Liver (tissue), 9 donors: ENCODE measurements around the gene LPP. TPM values are rescaled to one million over a fixed set of nuclear protein-coding genes. Genes with fewer than 3 reads are reported as not detected.

Experiments
- DNase-seq: peaks from one replicate; pipeline ENCODE4 v3.0.0-alpha.2; 2017; ENCODE audit warnings: low spot score
- H3K27ac ChIP-seq, 2 donors: one replicate each; pipeline ENCODE4 v1.7.0; 2013; ENCODE audit warnings: inconsistent platforms in 2 of 2, low read length in 2 of 2, control low read depth in 1 of 2, low read depth in 1 of 2, mild to moderate bottlenecking in 1 of 2
- H3K27me3 ChIP-seq, 4 donors: one replicate each; pipeline versions ENCODE4 v1.6.1 to v1.7.0; 2013; ENCODE audit warnings: low read length in 3 of 4, inconsistent platforms in 1 of 4, mild to moderate bottlenecking in 1 of 4, moderate library complexity in 1 of 4; ENCODE audit not compliant: control insufficient read depth in 4 of 4, insufficient read depth in 4 of 4
- H3K36me3 ChIP-seq, 4 donors: one replicate each; pipeline versions ENCODE4 v1.6.1 to v1.7.0; 2013; ENCODE audit warnings: low read length in 3 of 4, mild to moderate bottlenecking in 3 of 4, low read depth in 1 of 4, moderate library complexity in 1 of 4; ENCODE audit not compliant: control insufficient read depth in 4 of 4, insufficient read depth in 3 of 4
- H3K4me1 ChIP-seq, 4 donors: one replicate each; pipeline versions ENCODE4 v1.6.1 to v1.7.0; 2013; ENCODE audit warnings: low read length in 3 of 4, mild to moderate bottlenecking in 3 of 4, moderate library complexity in 1 of 4; ENCODE audit not compliant: control insufficient read depth in 4 of 4, insufficient read depth in 4 of 4
- H3K4me3 ChIP-seq, 3 donors: one replicate each; pipeline versions ENCODE4 v1.6.1 to v1.7.0; 2013; ENCODE audit warnings: low read length in 3 of 3, control low read depth in 1 of 3, low read depth in 1 of 3, mild to moderate bottlenecking in 1 of 3
- H3K9ac ChIP-seq, 2 donors: one replicate each; pipeline ENCODE4 v1.7.0; 2013; ENCODE audit warnings: low read length in 2 of 2, mild to moderate bottlenecking in 2 of 2, moderate library complexity in 2 of 2, control low read depth in 1 of 2, low read depth in 1 of 2
- H3K9me3 ChIP-seq, 4 donors: one replicate each; pipeline versions ENCODE4 v1.6.1 to v1.7.0; 2013; ENCODE audit warnings: low read length in 3 of 4; ENCODE audit not compliant: control insufficient read depth in 4 of 4
- ATF3 ChIP-seq: IDR thresholded peaks from 2 replicates; pipeline ENCODE4 v1.6.1; 2016; ENCODE audit warnings: antibody characterized with exemption
- CTCF ChIP-seq: fragments of 150-350 bp; IDR thresholded peaks from 2 replicates; pipeline ENCODE4 v1.5.1; 2017; ENCODE audit warnings: improper control_type of control experiment, low read depth, low read length; ENCODE audit not compliant: missing input control
- EGR1 ChIP-seq, 2 donors: IDR thresholded peaks; 2 replicates each; pipeline ENCODE4 v1.6.1; 2016 to 2018; ENCODE audit warnings: antibody characterized with exemption in 2 of 2, low read depth in 2 of 2
- FOXA1 ChIP-seq: IDR thresholded peaks from 2 replicates; pipeline ENCODE4 v1.6.1; 2016; ENCODE audit warnings: antibody characterized with exemption
- FOXA2 ChIP-seq: IDR thresholded peaks from 2 replicates; pipeline ENCODE4 v1.6.1; 2016; ENCODE audit warnings: antibody characterized with exemption
- GABPA ChIP-seq, 2 donors: IDR thresholded peaks in 1 of 2; conservative IDR thresholded peaks in 1 of 2; 2 replicates each; pipeline ENCODE4 v1.6.1; 2016; ENCODE audit warnings: antibody characterized with exemption in 2 of 2, mild to moderate bottlenecking in 1 of 2, moderate library complexity in 1 of 2
- HNF4A ChIP-seq, 2 donors: conservative IDR thresholded peaks; 2 replicates each; pipeline ENCODE4 v1.6.1; 2016; ENCODE audit warnings: antibody characterized with exemption in 2 of 2, mild to moderate bottlenecking in 2 of 2
- JUND ChIP-seq, 2 donors: IDR thresholded peaks; 2 replicates each; pipeline ENCODE4 v1.6.1; 2016; ENCODE audit warnings: antibody characterized with exemption in 2 of 2
- NR2F2 ChIP-seq: IDR thresholded peaks from 2 replicates; pipeline ENCODE4 v1.6.1; 2016; ENCODE audit warnings: antibody characterized with exemption
- RAD21 ChIP-seq, 2 donors: IDR thresholded peaks; 2 replicates each; pipeline ENCODE4 v1.6.1; 2016; ENCODE audit warnings: antibody characterized with exemption in 2 of 2, mild to moderate bottlenecking in 2 of 2
- TAF1 ChIP-seq: conservative IDR thresholded peaks from 2 replicates; pipeline ENCODE4 v1.6.1; 2016; ENCODE audit warnings: antibody characterized with exemption, mild to moderate bottlenecking
- YY1 ChIP-seq: IDR thresholded peaks from 2 replicates; pipeline ENCODE4 v1.6.1; 2016; ENCODE audit warnings: antibody characterized with exemption, mild to moderate bottlenecking
- WGBS: extraction: QIAGEN DNeasy Blood & Tissue Kit; methylation state at CpG from one replicate; pipeline ENCODE4 v1.1.7; 2013; 5-methylcytosine and 5-hydroxymethylcytosine counted together
- polyA plus RNA-seq, 2 donors: library from polyadenylated mRNA; stranded (reverse) in 1 of 2; unstranded in 1 of 2; fragments of 200-250 nt in 1 of 2; fragments of >200 nt in 1 of 2; fragmentation: Nextera tagmentation in 1 of 2; extraction: Ambion mirVana in 1 of 2; gene quantifications; one replicate each; pipeline versions ENCODE4 v1.2.1 to v1.2.3, GENCODE V29; 2013 to 2015
- total RNA-seq, 2 donors: library from RNA; depleted of rRNA; stranded (reverse); fragments of >200 nt; gene quantifications; one replicate each; pipeline ENCODE4 v1.2.3, GENCODE V29; 2014
- TF ChIP-seq, protein P1 (sequence below): IDR thresholded peaks from 2 replicates; pipeline ENCODE4 v1.6.1; 2016; ENCODE audit warnings: antibody characterized with exemption
- TF ChIP-seq, protein P2 (sequence below): IDR thresholded peaks from 2 replicates; pipeline ENCODE4 v1.6.1; 2016; ENCODE audit warnings: antibody characterized with exemption, mild to moderate bottlenecking
- donor health status: healthy.
- donor health status: healthy.
- donor health status: healthy.
- donor health status: healthy.
- donor health status: healthy.

The LPP gene
- total and polyA plus RNA-seq, 4 donors: 3.3 to 53.7 (median 28.2) TPM

DNA sequence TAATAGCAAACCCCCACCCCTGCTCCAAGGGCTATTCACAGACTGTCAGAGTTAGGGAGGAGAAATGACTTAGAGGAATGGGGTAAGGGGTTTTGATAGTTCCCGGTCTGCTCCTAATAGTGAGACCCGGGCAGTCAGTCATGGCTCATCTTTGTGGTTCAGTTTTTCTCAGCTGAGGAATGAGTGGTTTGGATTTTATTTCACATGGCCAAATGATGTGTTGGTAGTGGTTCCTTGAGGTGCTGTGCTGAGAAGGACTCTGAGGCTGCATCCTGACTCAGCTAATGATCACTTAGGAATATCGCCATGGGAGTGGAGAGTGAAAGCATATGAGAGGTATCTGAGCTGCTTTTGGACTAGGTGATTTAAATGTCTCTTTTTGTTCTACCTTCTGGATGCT, 80.2 kb downstream of the LPP start (continued):
- no peak for TF ChIP-seq HNF4A (conservative IDR thresholded peaks at IDR 0.05)

DNA sequence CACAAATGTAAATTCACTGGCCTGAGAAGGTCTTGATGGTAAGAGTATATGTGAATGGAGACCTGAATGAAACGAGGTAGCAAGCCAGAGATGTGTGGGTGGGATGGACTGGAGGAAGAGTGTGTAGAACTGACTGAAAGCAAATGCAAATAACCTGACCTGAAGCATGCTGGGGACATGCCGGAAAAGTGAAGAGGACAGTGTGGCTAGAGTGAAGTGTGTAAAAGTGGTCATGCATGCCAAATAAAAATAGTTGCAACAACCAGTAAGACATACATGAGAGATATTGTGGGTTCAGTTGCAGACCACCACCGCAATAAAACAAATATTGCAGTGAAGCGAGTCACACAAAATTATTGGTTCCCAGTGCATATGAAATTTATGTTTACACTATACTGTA, 82.3 kb downstream of the LPP start:
- no peak for DNase-seq
- Histone ChIP-seq H3K4me3 (no peak overlapping the region), H3K9me3 (no peaks in the 10 kb centered on the region), H3K4me1 (peaks cover 0 to 13% (median 5%) of the 10 kb centered on the region in 4 donors), H3K9ac (no peak overlapping the region), H3K27ac (no peak overlapping the region), H3K36me3 (peaks cover 0 to 3% (median 0%) of the 10 kb centered on the region in 4 donors), H3K27me3 (no peaks in the 10 kb centered on the region)
- no peak for TF ChIP-seq EGR1 (IDR thresholded peaks at IDR 0.05; ENCODE audit: low read depth in 2 of 2)
- no peak for TF ChIP-seq FOXA1
- TF ChIP-seq JUND (IDR thresholded peaks at IDR 0.05): no peak
- TF ChIP-seq RAD21 (IDR thresholded peaks at IDR 0.05): no peak
- no peak for TF ChIP-seq TAF1
- no peak for TF ChIP-seq ATF3
- TF ChIP-seq, protein P1, sequence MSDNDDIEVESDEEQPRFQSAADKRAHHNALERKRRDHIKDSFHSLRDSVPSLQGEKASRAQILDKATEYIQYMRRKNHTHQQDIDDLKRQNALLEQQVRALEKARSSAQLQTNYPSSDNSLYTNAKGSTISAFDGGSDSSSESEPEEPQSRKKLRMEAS: no peak
- no peak for TF ChIP-seq YY1
- TF ChIP-seq GABPA (IDR thresholded peaks at IDR 0.05 in 1 of 2, conservative IDR thresholded peaks at IDR 0.05 in 1 of 2): no peak
- no peak for TF ChIP-seq FOXA2
- TF ChIP-seq CTCF: no peak
- TF ChIP-seq, protein P2, sequence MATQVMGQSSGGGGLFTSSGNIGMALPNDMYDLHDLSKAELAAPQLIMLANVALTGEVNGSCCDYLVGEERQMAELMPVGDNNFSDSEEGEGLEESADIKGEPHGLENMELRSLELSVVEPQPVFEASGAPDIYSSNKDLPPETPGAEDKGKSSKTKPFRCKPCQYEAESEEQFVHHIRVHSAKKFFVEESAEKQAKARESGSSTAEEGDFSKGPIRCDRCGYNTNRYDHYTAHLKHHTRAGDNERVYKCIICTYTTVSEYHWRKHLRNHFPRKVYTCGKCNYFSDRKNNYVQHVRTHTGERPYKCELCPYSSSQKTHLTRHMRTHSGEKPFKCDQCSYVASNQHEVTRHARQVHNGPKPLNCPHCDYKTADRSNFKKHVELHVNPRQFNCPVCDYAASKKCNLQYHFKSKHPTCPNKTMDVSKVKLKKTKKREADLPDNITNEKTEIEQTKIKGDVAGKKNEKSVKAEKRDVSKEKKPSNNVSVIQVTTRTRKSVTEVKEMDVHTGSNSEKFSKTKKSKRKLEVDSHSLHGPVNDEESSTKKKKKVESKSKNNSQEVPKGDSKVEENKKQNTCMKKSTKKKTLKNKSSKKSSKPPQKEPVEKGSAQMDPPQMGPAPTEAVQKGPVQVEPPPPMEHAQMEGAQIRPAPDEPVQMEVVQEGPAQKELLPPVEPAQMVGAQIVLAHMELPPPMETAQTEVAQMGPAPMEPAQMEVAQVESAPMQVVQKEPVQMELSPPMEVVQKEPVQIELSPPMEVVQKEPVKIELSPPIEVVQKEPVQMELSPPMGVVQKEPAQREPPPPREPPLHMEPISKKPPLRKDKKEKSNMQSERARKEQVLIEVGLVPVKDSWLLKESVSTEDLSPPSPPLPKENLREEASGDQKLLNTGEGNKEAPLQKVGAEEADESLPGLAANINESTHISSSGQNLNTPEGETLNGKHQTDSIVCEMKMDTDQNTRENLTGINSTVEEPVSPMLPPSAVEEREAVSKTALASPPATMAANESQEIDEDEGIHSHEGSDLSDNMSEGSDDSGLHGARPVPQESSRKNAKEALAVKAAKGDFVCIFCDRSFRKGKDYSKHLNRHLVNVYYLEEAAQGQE: no peak
- WGBS: 93% methylated on average over 4 of the region's 4 CpGs

DNA sequence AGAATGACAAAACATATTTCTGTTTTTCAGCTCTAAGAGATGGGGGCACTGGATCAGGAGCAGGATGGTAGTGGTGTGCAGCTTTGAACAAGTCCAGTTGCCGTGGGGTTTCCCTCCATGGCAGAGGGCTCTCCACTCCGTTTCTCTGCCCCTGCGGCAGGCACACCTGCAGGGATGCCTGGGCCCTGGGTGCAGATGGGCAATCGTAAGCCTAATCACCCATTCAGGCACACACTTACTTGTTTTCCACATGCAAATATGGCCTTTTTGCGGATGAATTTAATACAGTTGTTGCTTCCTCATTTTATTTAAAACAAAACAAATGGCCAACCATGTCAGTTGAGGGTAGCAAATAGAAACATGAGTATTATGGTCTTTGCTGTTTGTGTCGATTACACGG, 85.1 kb downstream of the LPP start:
- H3K4me3 ChIP-seq: no peak overlapping the region
- DNase-seq: no peak
- WGBS: 88% methylated on average over 7 of the region's 7 CpGs
- H3K9me3 ChIP-seq: no peaks in the 10 kb centered on the region
- no peak overlapping the region for H3K9ac ChIP-seq
- H3K27ac ChIP-seq: no peak overlapping the region
- peaks cover 0 to 3% (median 0%) of the 10 kb centered on the region in 4 donors for H3K36me3 ChIP-seq
- TF ChIP-seq EGR1 (IDR thresholded peaks at IDR 0.05; ENCODE audit: low read depth in 2 of 2) (no peak), NR2F2 (no peak)
- H3K4me1 ChIP-seq: peaks cover 0 to 13% (median 5%) of the 10 kb centered on the region in 4 donors
- H3K27me3 ChIP-seq: no peaks in the 10 kb centered on the region
